Stimulated activated naive B cell treated with anti-CD40 and anti-IgM and Interleukin-4, amounts not matched to agents 10 μg/mL and 1 μg/mL and 100 μg/mL, for 72 hours (primary cell): ENCODE results near the gene ZBED5.
A peak's percentile ranks its signal among the peaks of the same experiment; 100 is the strongest.
"Not testable (repeated sequence)": the region's sequence is repeated elsewhere in the genome, so short reads cannot be mapped to it uniquely, and the experiment has no call there.

Experiments used
- ATAC-seq, 2 donors: fragments of 150-1000 bp; cut with Tn5 transposase; replicated peaks; 2 replicates each; pipeline ENCODE4 v1.10.0; 2021; ENCODE audit warnings: moderate library complexity in 1 of 2
- DNase-seq: peaks from one replicate; pipeline ENCODE4 v3.0.0; 2021
- H3K27ac Mint-ChIP-seq: one replicate; pipeline ENCODE4 v1.8.0; 2022; ENCODE audit warnings: mild to moderate bottlenecking, mixed read lengths
- H3K27me3 Mint-ChIP-seq, 2 donors: one replicate each; pipeline ENCODE4 v1.8.0; 2022; ENCODE audit warnings: mixed read lengths in 2 of 2
- H3K36me3 Mint-ChIP-seq, 2 donors: one replicate each; pipeline ENCODE4 v1.8.0; 2022; ENCODE audit warnings: mixed read lengths in 2 of 2, mild to moderate bottlenecking in 1 of 2
- H3K4me1 Mint-ChIP-seq, 2 donors: one replicate each; pipeline ENCODE4 v1.8.0; 2022; ENCODE audit warnings: mixed read lengths in 2 of 2, mild to moderate bottlenecking in 1 of 2
- H3K4me3 Mint-ChIP-seq, 2 donors: one replicate each; pipeline ENCODE4 v1.8.0; 2022; ENCODE audit warnings: mild to moderate bottlenecking in 2 of 2, mixed read lengths in 2 of 2, moderate library complexity in 1 of 2
- H3K9me3 Mint-ChIP-seq, 2 donors: one replicate each; pipeline ENCODE4 v1.8.0; 2022; ENCODE audit warnings: mixed read lengths in 2 of 2, mild to moderate bottlenecking in 1 of 2

ZBED5 gene

DNA sequence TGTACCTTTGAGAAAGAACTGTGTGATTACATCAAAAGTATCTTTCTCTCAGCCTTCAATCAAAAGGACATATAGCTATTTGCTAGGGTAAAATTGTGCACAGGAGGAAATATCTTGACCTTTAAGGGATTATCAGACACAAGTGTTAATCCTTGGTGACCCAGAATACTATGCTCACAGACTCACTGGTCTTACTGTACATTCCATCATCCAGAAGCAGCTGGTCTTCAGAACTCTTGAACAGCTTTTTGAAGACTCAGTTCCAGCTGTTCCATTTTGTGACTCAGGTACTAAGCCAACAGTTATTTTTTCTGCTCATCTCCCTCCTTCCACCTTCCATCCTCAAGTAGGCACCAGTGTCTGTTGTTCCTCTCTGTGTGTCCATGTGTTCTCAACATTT lies 19.8 kb downstream of the ZBED5 start:
- H3K4me1 Mint-ChIP-seq = peaks cover 8 to 10% of the 10 kb centered on the region in 2 donors
- no peak overlapping the region for H3K27ac Mint-ChIP-seq

DNA sequence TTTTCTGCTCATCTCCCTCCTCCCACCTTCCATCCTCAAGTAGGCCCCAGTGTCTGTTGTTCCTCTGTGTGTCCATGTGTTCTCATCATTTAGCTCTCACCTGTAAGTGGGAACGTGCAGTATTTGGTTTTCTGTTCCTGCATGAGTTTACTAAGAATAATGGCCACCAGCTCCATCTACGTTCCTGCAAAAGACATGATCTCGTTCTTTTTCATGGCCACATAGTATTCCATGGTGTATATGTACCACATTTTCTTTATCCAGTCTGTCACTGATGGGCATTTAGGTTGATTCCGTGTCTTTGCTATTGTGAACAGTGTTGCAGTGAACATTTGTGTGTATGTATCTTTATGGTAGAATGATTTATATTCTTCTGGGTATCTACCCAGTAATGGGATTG lies 21.0 kb downstream of the ZBED5 start:
- not testable (repeated sequence) for H3K27ac Mint-ChIP-seq, ATAC-seq, DNase-seq, H3K27me3 Mint-ChIP-seq, H3K9me3 Mint-ChIP-seq, H3K4me3 Mint-ChIP-seq, H3K36me3 Mint-ChIP-seq
- H3K4me1 Mint-ChIP-seq = peaks cover 8 to 10% of the 10 kb centered on the region in 2 donors

More for the DNA sequence above, 19.8 kb downstream of the ZBED5 start:
- DNase-seq = no peak
- H3K9me3 Mint-ChIP-seq = no peaks in the 10 kb centered on the region
- ATAC-seq = no peak
- no peaks in the 10 kb centered on the region for H3K36me3 Mint-ChIP-seq
- H3K4me3 Mint-ChIP-seq = no peak overlapping the region
- no peaks in the 10 kb centered on the region for H3K27me3 Mint-ChIP-seq

DNA sequence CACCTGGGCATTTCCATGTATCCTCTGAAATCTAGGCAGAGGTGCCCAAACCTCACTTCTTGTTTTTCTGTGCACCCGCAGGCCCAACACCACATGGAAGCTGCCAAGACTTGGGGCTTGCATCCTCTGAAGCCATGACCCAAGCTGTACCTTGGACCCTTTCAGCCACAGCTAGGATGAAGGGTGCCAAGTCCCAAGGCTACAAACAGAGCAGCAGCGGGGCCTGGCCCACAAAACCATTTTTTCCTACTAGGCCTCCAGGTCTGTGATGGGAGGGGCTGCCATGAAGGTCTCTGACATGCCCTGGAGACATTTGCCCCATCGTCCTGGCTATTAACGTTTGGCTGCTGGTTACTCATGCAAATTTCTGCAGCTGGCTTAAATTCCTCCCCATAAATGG lies 28.7 kb downstream of the ZBED5 start:
- DNase-seq (no peak), ATAC-seq (no peak)
- Mint-ChIP-seq H3K4me3 (no peak overlapping the region), H3K4me1 (peaks cover 11 to 17% of the 10 kb centered on the region in 2 donors), H3K36me3 (peaks cover 4 to 9% of the 10 kb centered on the region in 2 donors), H3K27ac (peak overlapping the region; percentile 20), H3K27me3 (no peaks in the 10 kb centered on the region), H3K9me3 (no peaks in the 10 kb centered on the region)

DNA sequence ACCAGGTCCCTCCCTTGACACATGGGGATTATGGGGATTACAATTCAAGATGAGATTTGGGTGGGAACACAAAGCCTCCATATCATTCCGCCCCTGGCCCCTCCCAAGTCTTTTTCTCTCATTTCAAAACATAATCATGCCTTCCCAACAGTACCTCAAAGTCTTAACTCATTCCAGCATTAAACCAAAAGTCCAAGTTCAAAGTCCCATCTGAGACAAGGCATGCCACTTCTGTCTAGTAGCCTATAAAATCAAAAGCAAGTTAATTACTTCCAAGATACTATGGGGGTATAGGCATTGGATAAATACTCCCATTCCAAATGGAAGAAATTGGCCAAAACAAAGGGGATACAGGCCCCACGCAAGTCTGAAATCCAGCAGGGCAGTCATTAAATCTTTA lies 29.5 kb downstream of the ZBED5 start:
- DNase-seq = no peak
- Mint-ChIP-seq H3K27me3 (no peaks in the 10 kb centered on the region), H3K27ac (no peak overlapping the region), H3K36me3 (peaks cover 4 to 9% of the 10 kb centered on the region in 2 donors), H3K4me1 (peaks cover 15 to 24% of the 10 kb centered on the region in 2 donors), H3K9me3 (no peaks in the 10 kb centered on the region), H3K4me3 (no peak overlapping the region)
- ATAC-seq = no peak

GRCh38 chr11:10824888-10825287 lies 33.0 kb downstream of the ZBED5 start:
- no peaks in the 10 kb centered on the region for H3K9me3 Mint-ChIP-seq
- H3K4me3 Mint-ChIP-seq = peak overlapping the region; percentile 25 to 73
- ATAC-seq (peak; percentile 96 to 97), DNase-seq (peak; percentile 6)
- peaks cover 3 to 19% of the 10 kb centered on the region in 2 donors for H3K36me3 Mint-ChIP-seq
- H3K27ac Mint-ChIP-seq = peak overlapping the region; percentile 61
- H3K27me3 Mint-ChIP-seq = no peaks in the 10 kb centered on the region
- H3K4me1 Mint-ChIP-seq = peaks cover 20 to 29% of the 10 kb centered on the region in 2 donors

DNA sequence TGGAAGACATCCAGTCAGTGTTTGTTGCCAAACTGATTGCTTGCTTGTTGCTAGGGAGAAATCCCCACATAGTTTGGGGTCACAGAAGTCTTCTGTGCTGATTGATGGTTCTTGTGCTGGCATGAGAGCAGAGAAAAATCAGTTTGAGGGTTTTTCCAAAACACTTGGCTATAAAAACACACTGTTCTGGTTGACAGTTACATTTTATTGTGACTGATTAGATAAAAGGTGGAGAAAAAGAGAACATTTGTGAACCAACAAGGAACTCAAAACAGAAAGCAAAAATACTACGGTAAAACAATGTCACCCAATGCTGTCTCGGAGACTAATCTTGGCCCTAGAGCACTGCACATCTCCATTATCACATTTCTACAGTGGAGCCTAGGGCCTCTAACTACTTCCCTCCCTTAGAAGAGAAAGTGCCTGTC lies 34.7 kb downstream of the ZBED5 start:
- Mint-ChIP-seq H3K9me3 (no peaks in the 10 kb centered on the region), H3K27me3 (no peaks in the 10 kb centered on the region), H3K4me3 (peak overlapping the region; percentile 13 to 60), H3K27ac (peak overlapping the region; percentile 72), H3K4me1 (peaks cover 20 to 29% of the 10 kb centered on the region in 2 donors), H3K36me3 (peaks cover under 1 to 18% of the 10 kb centered on the region in 2 donors)
- no peak for DNase-seq
- ATAC-seq = no peak

DNA sequence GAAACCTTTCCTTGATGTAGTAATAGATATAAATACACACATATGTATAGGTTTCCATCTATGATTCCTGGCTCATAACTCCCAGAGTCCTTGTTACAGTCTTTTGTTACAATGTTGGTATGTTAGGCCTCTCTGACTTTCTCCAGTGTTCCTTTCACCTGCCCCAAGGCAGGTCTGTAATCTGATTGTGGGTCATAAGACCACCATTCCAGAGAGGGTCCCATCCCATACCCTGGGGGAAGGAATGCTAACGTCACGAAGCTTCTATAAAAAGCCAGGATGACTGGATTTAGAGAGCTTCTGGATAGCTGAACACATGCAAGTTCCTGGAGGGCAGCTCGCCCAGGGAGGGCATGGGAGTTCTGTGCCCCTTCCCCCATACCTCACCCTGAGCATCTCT lies 35.4 kb downstream of the ZBED5 start:
- not testable (repeated sequence) for H3K27me3 Mint-ChIP-seq, DNase-seq

DNA sequence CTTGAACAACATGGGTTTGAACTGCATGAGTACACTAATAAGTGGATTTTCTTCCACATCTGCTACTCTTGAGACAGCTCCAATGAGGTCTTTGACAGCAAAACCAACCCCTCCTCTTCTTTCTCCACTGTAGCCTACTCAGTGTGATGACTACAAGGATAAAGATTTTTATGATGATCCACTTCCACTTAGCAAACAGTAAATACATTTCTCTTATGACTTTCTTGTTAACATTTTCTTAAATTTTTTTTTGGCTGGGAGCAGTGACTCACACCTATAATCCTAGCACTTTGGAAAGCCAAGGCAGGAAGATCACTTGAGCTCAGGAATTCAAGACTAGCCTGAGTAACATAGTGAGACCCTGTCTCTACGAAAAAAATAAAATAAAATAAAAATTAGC lies 39.3 kb downstream of the ZBED5 start:
- no peak overlapping the region for H3K27ac Mint-ChIP-seq
- DNase-seq (no peak), ATAC-seq (no peak)
- H3K4me1 Mint-ChIP-seq = peaks cover 7 to 18% of the 10 kb centered on the region in 2 donors
- H3K36me3 Mint-ChIP-seq = peaks cover 0 to 14% of the 10 kb centered on the region in 2 donors
- H3K4me3 Mint-ChIP-seq = no peak overlapping the region
- H3K9me3 Mint-ChIP-seq = no peaks in the 10 kb centered on the region
- no peaks in the 10 kb centered on the region for H3K27me3 Mint-ChIP-seq

More for the DNA sequence above, 35.4 kb downstream of the ZBED5 start:
- not testable (repeated sequence) for H3K27ac Mint-ChIP-seq, H3K9me3 Mint-ChIP-seq, H3K4me3 Mint-ChIP-seq, ATAC-seq
- peaks cover 0 to 18% of the 10 kb centered on the region in 2 donors for H3K36me3 Mint-ChIP-seq
- peaks cover 20 to 29% of the 10 kb centered on the region in 2 donors for H3K4me1 Mint-ChIP-seq

- no peak overlapping the region for H3K27ac Mint-ChIP-seq
- no peaks in the 10 kb centered on the region for H3K9me3 Mint-ChIP-seq
- peaks cover 9 to 23% of the 10 kb centered on the region in 2 donors for H3K4me1 Mint-ChIP-seq
- no peaks in the 10 kb centered on the region for H3K27me3 Mint-ChIP-seq
- H3K4me3 Mint-ChIP-seq = no peak overlapping the region
- DNase-seq (no peak), ATAC-seq (no peak)
- peaks cover 0 to 5% of the 10 kb centered on the region in 2 donors for H3K36me3 Mint-ChIP-seq
These were observed 43.9 kb downstream of the ZBED5 start for GRCh38 chr11:10813945-10814344.

DNA sequence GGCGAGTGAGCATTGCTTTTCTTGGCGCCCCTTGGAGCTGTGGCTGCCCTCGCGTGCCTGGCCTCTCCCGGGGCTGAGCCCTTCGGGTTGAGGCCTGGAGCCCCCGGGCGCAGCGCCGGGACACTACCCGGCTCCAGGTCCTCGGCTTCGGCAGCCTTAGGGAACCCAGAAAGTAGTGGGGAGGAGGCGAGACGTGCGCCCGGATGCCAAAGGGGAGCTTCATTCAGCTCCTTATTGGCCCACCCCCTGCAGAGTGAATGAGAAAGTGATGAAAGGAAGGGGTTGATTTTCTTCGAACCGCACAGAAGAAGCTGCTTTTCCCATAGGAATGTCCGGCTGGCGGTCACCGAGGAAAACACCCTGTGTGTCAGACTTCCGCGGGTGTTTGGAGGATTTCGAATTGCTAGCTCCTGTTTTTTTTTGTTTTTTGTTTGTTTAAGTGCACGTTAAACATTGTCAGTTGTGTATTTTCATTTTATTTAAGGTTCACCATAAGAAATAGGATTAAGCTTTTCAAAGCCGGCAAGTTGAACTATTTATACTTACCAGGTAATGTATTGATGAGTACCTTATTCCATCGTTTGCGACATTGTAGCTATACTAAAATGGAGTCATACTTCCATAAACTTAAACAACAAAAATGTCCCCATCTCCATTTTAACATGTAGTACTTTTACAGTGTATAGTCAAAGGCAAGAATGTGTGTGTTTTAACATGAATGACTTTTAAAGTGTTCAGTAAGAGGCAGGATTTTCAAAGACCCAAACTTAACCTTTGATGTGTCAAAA lies 48.3 kb downstream of the ZBED5 start:
- H3K27me3 Mint-ChIP-seq = no peaks in the 10 kb centered on the region
- peaks cover 24 to 42% of the 10 kb centered on the region in 2 donors for H3K36me3 Mint-ChIP-seq
- DNase-seq = no peak
- ATAC-seq = peak; percentile 22 to 30
- H3K9me3 Mint-ChIP-seq = no peaks in the 10 kb centered on the region
- H3K4me1 Mint-ChIP-seq = peaks cover 21 to 47% of the 10 kb centered on the region in 2 donors
- H3K4me3 Mint-ChIP-seq = peak overlapping the region; percentile 95 to 98
- H3K27ac Mint-ChIP-seq = peak overlapping the region; percentile 99

DNA sequence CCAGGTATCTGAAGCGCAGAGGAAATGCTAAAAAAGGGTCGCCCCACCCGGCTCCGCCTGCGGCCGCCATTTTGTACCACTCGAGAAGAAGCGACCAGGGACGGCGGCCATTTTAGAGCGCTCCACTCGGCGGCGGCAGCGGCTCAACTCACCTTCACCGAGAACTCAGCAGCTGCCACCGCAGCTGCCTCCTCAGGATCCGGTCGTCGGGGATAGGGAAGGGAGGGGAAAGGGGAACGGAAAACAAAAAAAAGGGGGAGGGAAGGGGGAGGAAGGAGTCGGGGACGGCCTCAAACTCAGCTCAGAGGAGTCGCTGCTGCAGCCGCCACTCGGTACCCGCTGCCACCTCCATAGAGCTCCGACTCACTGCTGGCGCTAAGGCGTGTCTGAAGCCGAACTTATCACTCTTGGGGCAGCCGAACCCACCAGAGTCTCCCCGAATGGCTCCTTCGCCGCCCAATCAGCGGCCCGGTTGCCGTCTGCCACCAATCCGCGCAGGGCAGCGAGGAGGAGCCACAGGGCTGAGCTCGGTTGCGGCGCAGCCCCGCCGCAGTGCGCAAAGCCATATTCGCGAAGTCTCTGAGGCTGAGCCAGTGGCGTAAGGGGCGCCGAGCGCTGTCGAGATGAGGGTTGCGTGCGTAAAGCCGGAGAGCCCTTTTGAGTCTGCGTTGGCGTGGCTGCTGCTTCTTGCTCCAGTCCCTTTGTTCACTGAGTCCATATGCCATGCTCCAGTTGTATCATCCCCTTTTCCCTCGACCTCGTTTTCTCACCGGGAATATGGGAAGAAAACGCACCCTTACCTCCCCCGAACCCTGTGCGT lies 49.1 kb downstream of the ZBED5 start, which contains the start of gene EIF4G2:
Gene EIF4G2, minus strand, starts transcription at position 374 of the 820 bp plus-strand sequence.
- no peaks in the 10 kb centered on the region for H3K9me3 Mint-ChIP-seq
- ATAC-seq (peak; percentile 92 to 94), DNase-seq (peak; percentile 99)
- peaks cover 21 to 45% of the 10 kb centered on the region in 2 donors for H3K4me1 Mint-ChIP-seq
- peaks cover 30 to 49% of the 10 kb centered on the region in 2 donors for H3K36me3 Mint-ChIP-seq
- H3K27me3 Mint-ChIP-seq = no peaks in the 10 kb centered on the region
- H3K27ac Mint-ChIP-seq = peak within 1 kb of the TSS; percentile 99
- peak within 1 kb of the TSS; percentile 95 to 98 for H3K4me3 Mint-ChIP-seq

GRCh38 chr11:10808235-10808552 lies 49.7 kb downstream of the ZBED5 start:
- no peak for DNase-seq
- ATAC-seq = peak in 1 of 2 donors; percentile 0
- Mint-ChIP-seq H3K27me3 (no peaks in the 10 kb centered on the region), H3K36me3 (peaks cover 35 to 54% of the 10 kb centered on the region in 2 donors), H3K4me1 (peaks cover 25 to 47% of the 10 kb centered on the region in 2 donors), H3K27ac (peak overlapping the region; percentile 99), H3K4me3 (peak overlapping the region; percentile 95 to 98), H3K9me3 (no peaks in the 10 kb centered on the region)

- Mint-ChIP-seq H3K36me3 (peaks cover 36 to 54% of the 10 kb centered on the region in 2 donors), H3K9me3 (no peaks in the 10 kb centered on the region), H3K4me1 (peaks cover 25 to 47% of the 10 kb centered on the region in 2 donors), H3K27ac (peak overlapping the region; percentile 99), H3K27me3 (no peaks in the 10 kb centered on the region), H3K4me3 (peak overlapping the region; percentile 95 to 98)
- ATAC-seq (peak; percentile 1 to 5), DNase-seq (peak; percentile 39)
These were observed 50.2 kb downstream of the ZBED5 start for GRCh38 chr11:10807493-10808234.

DNA sequence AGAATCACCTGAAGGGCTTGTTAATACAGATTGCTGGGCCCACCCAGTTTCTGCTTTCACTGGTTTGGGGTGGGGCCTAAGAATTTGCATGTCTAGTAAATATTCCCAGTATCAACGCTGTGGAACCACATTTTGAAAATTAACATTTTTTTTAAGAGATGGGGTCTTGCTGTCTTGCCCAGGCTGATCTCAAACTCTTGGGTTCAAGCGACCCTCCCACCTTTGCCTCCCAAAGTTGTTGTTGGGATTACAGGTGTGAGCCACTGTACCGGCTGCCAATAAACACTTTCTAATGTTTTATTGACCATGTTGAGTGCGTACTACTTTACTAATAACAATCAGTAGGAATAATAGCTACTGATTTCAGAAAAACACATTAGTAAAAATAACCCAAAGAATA lies 51.6 kb downstream of the ZBED5 start:
- ATAC-seq = no peak
- H3K36me3 Mint-ChIP-seq = peaks cover 41 to 55% of the 10 kb centered on the region in 2 donors

More for the DNA sequence above, 51.6 kb downstream of the ZBED5 start:
- peak overlapping the region in 1 of 2 donors; percentile 98 for H3K4me3 Mint-ChIP-seq
- DNase-seq = no peak
- no peak overlapping the region for H3K27ac Mint-ChIP-seq
- no peaks in the 10 kb centered on the region for H3K27me3 Mint-ChIP-seq
- H3K9me3 Mint-ChIP-seq = no peaks in the 10 kb centered on the region
- peaks cover 26 to 47% of the 10 kb centered on the region in 2 donors for H3K4me1 Mint-ChIP-seq
